Heart right ventricle (tissue), 16 donors: ENCODE data around the gene SPECC1L. TPM values are rescaled to one million over a fixed set of nuclear protein-coding genes. Genes with fewer than 3 reads are reported as not detected.
A peak's percentile ranks its signal among the peaks of the same experiment; 100 is the strongest.

Experiments used
- ATAC-seq, 8 donors: fragments of 200-7000 bp; cut with Tn5 transposase; one replicate each; pipeline ENCODE4 v1.9.1; 2020; ENCODE audit warnings: mild to moderate bottlenecking in 8 of 8, moderate library complexity in 8 of 8, moderate number of reproducible peaks in 1 of 8
- DNase-seq, 2 donors: peaks; one replicate each; pipeline ENCODE4 v3.0.0-alpha.2; 2020
- H3K27ac ChIP-seq, 10 donors: fragments of 200-600 bp; sonication (generic) in 2 of 10; one replicate each; pipeline versions ENCODE4 v1.5.0 to v1.8.0; 2020 to 2022; ENCODE audit warnings: mild to moderate bottlenecking in 3 of 10
- H3K27me3 ChIP-seq, 7 donors: fragments of 200-600 bp; one replicate each; pipeline ENCODE4 v1.8.0; 2021 to 2022; ENCODE audit warnings: mild to moderate bottlenecking in 2 of 7
- H3K36me3 ChIP-seq, 9 donors: fragments of 200-600 bp; sonication (generic) in 1 of 9; one replicate each; pipeline versions ENCODE4 v1.5.0 to v1.8.0; 2020 to 2022; ENCODE audit warnings: mild to moderate bottlenecking in 2 of 9
- H3K4me1 ChIP-seq, 9 donors: fragments of 200-600 bp; sonication (generic) in 1 of 9; one replicate each; pipeline versions ENCODE4 v1.5.0 to v1.8.0; 2020 to 2022; ENCODE audit warnings: mild to moderate bottlenecking in 4 of 9
- H3K4me3 ChIP-seq, 10 donors: fragments of 200-600 bp; sonication (generic) in 2 of 10; one replicate each; pipeline versions ENCODE4 v1.5.0 to v1.8.0; 2020 to 2022; ENCODE audit warnings: mild to moderate bottlenecking in 7 of 10, moderate library complexity in 2 of 10
- H3K9me3 ChIP-seq, 11 donors: fragments of 200-600 bp in 10 of 11; sonication (generic) in 2 of 11; one replicate each; pipeline versions ENCODE4 v1.5.0 to v1.8.0; 2013 to 2022; ENCODE audit warnings: mild to moderate bottlenecking in 2 of 11, control low read depth in 1 of 11, moderate library complexity in 1 of 11
- WGBS, 2 donors: extraction: QIAGEN DNeasy Blood & Tissue Kit; methylation state at CpG; one replicate each; pipeline ENCODE4 v1.1.7; 2013; ENCODE audit warnings: inconsistent platforms in 1 of 2; 5-methylcytosine and 5-hydroxymethylcytosine counted together
- intact Hi-C, 10 donors: fragments of 100-400 bp; cut with DNase I; formaldehyde crosslinking; loops; one replicate each; pipeline versions ENCODE4 v1.11.1 to v1.14.2; 2022
- polyA plus RNA-seq, 2 donors: library from polyadenylated mRNA; stranded (reverse); fragments of 200-250 nt; gene quantifications; one replicate each; pipeline ENCODE4 v1.2.3, GENCODE V29; 2013
- total RNA-seq, 10 donors: library from RNA; stranded (reverse); fragmentation: NEBNext Ultra II Directional in 3 of 10; extraction: Animal tissue kit (Norgen Biotek cat#: 25700) in 3 of 10; gene quantifications; one replicate each; pipeline versions ENCODE4 v1.2.1 to v1.2.4, GENCODE V29; 2021 to 2023
- TF ChIP-seq, protein P1 (sequence below), 9 donors: fragments of 200-600 bp; sonication (generic) in 2 of 9; IDR thresholded peaks; one replicate each; pipeline versions ENCODE4 v1.5.0 to v1.8.0; 2021 to 2022; ENCODE audit warnings: antibody characterized with exemption in 9 of 9, mild to moderate bottlenecking in 5 of 9, moderate library complexity in 1 of 9
- donor health status: Arrhythmogenic right ventricular cardiomyopathy.
- donor health status: ischemic (EF 13 %, LVEDD 7.1; RV severe dilation, severe dysfunction).
- donor health status: healthy with polysubstance abuse.
- donor health status: DM: no; HTN: yes; CAD: no.
- donor health status: DM: no; HTN: no; CAD: no.
- donor health status: ischemic (EF 25% LVEDD 6.9; RV normal size, moderate dysfunction).
- donor health status: ischemic (EF 25% LVEDD 5.7; RV mildly dilated, moderate dysfunction).
- donor health status: healthy.
- donor health status: DM: yes; HTN: yes; CAD: no.
- donor health status: Ischemic cardiomyopathy.
- donor health status: ischemic (EF 35%, LVEDD 5.7; RV mildly dilated, moderate dysfunction).
- donor health status: nonischemic (EF 11% LVEDD 7.7; RV severe dilation, severe dysfunction).
- donor health status: DM: yes; HTN: yes; CAD: no.
- donor health status: PGD.
- donor health status: ischemic (EF 29% LVEDD 5.4; RV normal size, mild dysfunction).
- donor health status: nonischemic (EF 23%, LVEDD 6.1; RV moderate dilation, normal function).

The SPECC1L gene
- total and polyA plus RNA-seq, 12 donors, result 8.3 to 61.7 (median 49.5) TPM

DNA sequence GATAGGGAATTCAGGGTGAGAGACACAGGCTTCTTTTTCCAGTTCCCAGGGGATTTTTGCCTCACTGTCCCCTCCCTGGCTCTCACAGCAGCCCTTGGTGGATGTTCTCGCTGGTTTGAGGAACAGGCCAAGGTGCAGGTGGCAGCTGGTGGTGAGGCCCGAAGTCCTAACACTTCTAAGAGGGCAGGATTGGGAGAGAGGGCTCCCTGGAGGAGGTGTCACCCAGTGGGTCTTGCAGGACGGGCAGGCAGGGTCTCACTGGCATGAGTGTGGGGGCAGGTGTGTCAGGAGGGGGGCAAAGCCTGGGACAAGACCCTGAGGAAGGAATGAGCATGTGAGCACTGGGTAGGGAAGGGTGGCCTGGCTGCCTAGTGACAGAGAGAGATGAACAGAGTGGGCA, 165.9 kb downstream of the SPECC1L start:
- 90 to 92% methylated on average over 3 of the region's 3 CpGs for WGBS, 2 donors
- no peaks in the 10 kb centered on the region for H3K9me3 ChIP-seq
- H3K27me3 ChIP-seq, result no peaks in the 10 kb centered on the region
- TF ChIP-seq, protein P1, sequence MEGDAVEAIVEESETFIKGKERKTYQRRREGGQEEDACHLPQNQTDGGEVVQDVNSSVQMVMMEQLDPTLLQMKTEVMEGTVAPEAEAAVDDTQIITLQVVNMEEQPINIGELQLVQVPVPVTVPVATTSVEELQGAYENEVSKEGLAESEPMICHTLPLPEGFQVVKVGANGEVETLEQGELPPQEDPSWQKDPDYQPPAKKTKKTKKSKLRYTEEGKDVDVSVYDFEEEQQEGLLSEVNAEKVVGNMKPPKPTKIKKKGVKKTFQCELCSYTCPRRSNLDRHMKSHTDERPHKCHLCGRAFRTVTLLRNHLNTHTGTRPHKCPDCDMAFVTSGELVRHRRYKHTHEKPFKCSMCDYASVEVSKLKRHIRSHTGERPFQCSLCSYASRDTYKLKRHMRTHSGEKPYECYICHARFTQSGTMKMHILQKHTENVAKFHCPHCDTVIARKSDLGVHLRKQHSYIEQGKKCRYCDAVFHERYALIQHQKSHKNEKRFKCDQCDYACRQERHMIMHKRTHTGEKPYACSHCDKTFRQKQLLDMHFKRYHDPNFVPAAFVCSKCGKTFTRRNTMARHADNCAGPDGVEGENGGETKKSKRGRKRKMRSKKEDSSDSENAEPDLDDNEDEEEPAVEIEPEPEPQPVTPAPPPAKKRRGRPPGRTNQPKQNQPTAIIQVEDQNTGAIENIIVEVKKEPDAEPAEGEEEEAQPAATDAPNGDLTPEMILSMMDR (IDR thresholded peaks at IDR 0.05), result no peak
- H3K27ac ChIP-seq, result peak overlapping the region in 9 of 10 donors; percentile 55 to 91 (median 72)
- H3K4me1 ChIP-seq, result peaks cover 33 to 97% (median 56%) of the 10 kb centered on the region in 9 donors
- ATAC-seq (no peak), DNase-seq (no peak)
- intact Hi-C loops, result loop anchor here in 3 of 10 donors (5.0 to 10.0 kb wide), 4 partner anchors 36 to 112 kb away; no protein-coding TSS in a partner anchor
- no peak overlapping the region for H3K4me3 ChIP-seq
- H3K36me3 ChIP-seq, result peaks cover 0 to 30% (median 5%) of the 10 kb centered on the region in 9 donors

DNA sequence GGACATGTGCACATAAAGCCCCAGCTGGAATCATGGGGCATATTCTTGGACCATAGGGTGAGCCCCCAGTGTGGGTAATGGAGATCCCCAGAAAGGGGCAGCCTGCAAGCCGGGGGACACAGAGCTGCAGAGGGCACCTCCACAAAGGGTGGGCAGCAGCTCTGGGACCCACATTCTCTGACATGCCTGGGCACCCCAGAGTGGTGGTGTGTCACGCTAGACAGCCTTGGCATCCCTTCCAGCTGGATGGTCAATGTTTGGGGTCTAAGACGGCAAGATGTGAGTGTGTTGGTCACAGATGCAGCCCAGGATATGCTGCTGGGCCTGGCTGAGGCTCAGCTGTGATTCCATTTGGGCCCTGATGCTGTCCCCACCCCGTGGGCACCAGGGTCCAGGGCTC, 166.5 kb downstream of the SPECC1L start:
- H3K4me3 ChIP-seq, result no peak overlapping the region
- 94 to 96% methylated on average over 4 of the region's 4 CpGs for WGBS, 2 donors
- no peaks in the 10 kb centered on the region for H3K27me3 ChIP-seq
- ATAC-seq, result no peak
- no peaks in the 10 kb centered on the region for H3K9me3 ChIP-seq
- DNase-seq, result no peak
- TF ChIP-seq, protein P1 (IDR thresholded peaks at IDR 0.05), result no peak
- H3K36me3 ChIP-seq, result peaks cover 0 to 35% (median 8%) of the 10 kb centered on the region in 9 donors
- peak overlapping the region in 4 of 10 donors; percentile 68 to 91 (median 70) for H3K27ac ChIP-seq
- intact Hi-C loops, result loop anchor here in 3 of 10 donors (5.0 to 10.0 kb wide), 4 partner anchors 35 to 112 kb away; no protein-coding TSS in a partner anchor
- peaks cover 31 to 97% (median 56%) of the 10 kb centered on the region in 9 donors for H3K4me1 ChIP-seq

DNA sequence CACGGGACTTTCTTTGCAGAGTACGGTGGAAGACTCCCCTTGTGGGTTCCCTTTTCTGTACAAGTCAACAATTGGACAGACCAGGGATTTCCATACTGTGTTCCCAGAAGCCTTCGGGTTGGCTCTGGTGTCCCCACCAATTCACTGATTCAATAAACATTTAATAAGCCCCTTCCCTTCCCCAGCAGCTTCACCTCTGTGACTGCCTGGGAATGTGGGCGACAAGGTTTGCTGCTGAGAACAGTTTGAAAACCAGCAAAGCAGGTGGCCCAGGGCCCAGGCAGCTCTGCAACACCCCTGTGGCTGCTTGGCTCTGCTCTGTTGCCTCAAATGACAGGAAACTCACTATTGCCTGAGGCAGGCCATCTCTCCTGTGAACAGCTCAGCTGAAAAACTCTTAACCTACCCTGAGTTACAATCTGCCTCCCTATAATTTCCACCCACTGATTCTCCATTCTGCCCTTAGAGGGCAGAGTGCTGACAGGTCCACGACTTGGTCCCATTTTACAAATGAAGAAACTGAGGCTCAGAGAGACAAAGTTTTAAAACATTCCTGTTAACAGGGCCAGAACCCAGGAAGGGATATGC, 167.2 kb downstream of the SPECC1L start:
- H3K4me3 ChIP-seq, result no peak overlapping the region
- 88 to 91% methylated on average over 5 of the region's 5 CpGs for WGBS, 2 donors
- H3K9me3 ChIP-seq, result no peaks in the 10 kb centered on the region
- intact Hi-C loops, result loop anchor here in 3 of 10 donors (5.0 to 10.0 kb wide), 4 partner anchors 34 to 113 kb away; no protein-coding TSS in a partner anchor
- H3K36me3 ChIP-seq, result peaks cover 0 to 42% (median 8%) of the 10 kb centered on the region in 9 donors
- DNase-seq, result no peak
- TF ChIP-seq, protein P1 (IDR thresholded peaks at IDR 0.05), result peak in 1 of 9 donors; percentile 12
- ATAC-seq, result no peak
- no peaks in the 10 kb centered on the region for H3K27me3 ChIP-seq
- H3K27ac ChIP-seq, result peak overlapping the region in 1 of 10 donors; percentile 52
- H3K4me1 ChIP-seq, result peaks cover 25 to 97% (median 53%) of the 10 kb centered on the region in 9 donors

DNA sequence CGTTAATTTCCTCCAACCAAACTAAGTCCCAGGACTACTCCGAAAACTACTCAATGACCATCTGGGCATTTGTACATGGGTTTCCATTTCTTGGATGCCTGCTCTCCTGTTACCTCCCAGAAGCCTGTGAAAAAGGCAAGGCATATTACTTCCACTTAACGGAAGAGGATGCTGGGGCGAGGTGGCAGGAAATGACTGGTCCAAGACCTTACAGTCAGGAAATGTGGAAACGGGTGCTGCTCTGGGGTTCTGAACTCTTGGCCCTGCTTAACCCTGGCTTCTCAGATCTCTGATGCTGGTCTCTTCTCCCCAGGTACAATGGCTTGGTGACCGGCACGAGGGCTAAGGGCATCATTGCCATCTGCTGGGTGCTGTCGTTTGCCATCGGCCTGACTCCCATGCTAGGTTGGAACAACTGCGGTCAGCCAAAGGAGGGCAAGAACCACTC, 169.7 kb downstream of the SPECC1L start:
- Histone ChIP-seq H3K27me3 (no peaks in the 10 kb centered on the region), H3K4me1 (peaks cover 7 to 84% (median 39%) of the 10 kb centered on the region in 9 donors), H3K36me3 (peaks cover 0 to 48% (median 8%) of the 10 kb centered on the region in 9 donors), H3K9me3 (no peaks in the 10 kb centered on the region), H3K27ac (peak overlapping the region in 2 of 10 donors; percentile 2 to 81), H3K4me3 (no peak overlapping the region)
- ATAC-seq (no peak), DNase-seq (no peak)
- TF ChIP-seq, protein P1 (IDR thresholded peaks at IDR 0.05), result no peak
- WGBS, 2 donors, result 84 to 88% methylated on average over 10 of the region's 10 CpGs
- intact Hi-C loops, result no loop called here
